ENCODE results near the gene MLX.
A peak's percentile ranks its signal among the peaks of the same experiment; 100 is the strongest.
"Not testable (repeated sequence)": the region's sequence is repeated elsewhere in the genome, so short reads cannot be mapped to it uniquely, and the experiment has no call there.

Gene MLX

DNA sequence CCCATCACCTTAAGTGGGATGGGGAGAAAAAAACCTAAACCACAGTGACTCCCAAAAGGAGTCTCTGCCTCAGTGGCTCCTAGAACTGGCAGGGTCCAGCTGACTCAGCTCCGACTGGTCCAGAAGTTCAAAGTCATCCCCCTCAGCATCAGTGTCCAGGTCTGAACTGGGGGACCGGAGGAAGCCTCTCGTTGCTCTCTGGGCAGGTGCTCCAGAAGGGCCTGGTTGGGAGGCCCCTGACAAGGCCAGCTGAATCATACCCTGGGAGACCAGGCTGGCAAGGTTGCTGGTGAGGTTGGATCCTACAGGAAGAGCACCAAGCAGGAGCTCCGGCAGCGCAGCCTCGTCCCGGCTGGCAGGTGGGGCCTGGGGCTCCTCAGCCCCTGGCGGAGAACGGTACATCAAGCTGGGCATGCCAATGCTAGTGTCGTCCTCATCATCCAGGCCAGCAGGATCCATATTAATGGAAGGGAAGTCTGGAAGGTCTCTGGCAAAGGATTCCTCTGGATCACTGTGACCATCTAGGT lies 14.9 kb downstream of the MLX start:
- no peak for DNase-seq

DNA sequence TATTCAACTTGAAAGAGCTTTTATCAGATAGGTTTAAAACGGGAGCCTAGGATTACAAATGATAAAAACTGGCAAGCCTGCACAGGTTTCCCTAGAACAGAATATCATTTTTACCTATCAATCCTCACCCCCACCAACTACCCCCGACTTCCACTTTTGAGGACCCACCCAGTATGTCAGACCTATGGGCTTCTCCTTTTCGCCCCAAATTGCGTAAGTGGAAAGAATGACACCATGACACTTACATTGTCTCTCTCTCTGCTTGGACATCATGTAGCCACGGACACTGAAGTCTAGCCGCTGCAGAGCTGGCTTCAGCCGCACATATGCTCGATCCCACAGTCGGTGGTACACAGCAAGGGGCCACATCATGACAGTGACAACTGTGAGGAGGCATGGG lies 18.0 kb downstream of the MLX start:
- DNase-seq: no peak

DNA sequence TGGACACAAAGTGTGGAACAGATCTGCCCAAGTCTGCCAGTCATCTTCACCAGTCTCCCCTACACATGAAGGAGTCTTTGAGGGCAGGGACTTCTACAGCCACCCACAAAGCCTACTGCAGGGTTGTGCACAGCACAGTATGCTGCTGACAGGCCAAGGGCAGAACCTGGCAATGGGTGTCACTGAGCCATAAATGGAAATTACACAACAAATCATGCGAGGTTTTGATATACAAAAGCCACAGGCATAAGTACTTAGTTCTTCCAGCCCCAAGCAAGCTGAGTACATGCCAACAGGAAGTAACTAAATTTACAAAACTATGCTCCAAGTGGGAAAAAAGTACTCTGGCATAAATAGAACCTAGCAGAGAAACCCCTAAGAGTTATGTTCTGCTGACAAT lies 18.5 kb downstream of the MLX start:
- DNase-seq: no peak

DNA sequence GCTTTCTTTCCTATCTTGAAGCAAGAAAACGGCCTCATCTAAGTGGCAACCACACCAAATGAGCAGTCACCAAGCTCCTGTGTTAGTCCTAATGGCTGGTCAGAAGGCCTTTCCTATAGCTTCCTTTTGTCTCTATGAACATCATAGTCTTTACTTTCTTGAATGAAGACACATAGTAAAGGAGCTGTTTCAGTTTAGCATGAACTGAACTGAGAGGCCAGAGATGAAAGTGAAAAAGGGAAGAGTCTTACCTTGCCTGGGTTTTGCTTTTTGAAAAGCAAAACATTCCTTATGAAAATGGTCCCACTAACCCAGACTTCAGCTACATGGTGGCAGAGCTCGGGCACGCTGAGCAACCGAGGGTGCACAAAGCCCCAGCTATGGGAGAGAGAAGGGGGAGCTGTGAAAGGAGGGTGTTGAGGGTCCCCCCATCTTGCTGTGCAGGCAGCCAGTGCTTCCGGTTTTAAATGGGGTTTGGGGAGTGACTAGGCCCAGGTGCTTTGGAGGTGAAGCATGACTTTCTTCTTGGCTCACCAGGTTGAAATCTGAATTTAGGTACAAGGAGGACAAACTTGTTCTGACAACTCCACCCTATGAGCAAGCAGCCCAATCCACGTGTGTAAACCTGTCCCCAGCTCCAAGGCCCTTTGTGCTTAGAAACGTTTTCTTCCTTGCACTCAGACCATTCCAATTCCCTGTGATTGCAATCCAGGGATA lies 19.8 kb downstream of the MLX start:
- no peak for DNase-seq

DNA sequence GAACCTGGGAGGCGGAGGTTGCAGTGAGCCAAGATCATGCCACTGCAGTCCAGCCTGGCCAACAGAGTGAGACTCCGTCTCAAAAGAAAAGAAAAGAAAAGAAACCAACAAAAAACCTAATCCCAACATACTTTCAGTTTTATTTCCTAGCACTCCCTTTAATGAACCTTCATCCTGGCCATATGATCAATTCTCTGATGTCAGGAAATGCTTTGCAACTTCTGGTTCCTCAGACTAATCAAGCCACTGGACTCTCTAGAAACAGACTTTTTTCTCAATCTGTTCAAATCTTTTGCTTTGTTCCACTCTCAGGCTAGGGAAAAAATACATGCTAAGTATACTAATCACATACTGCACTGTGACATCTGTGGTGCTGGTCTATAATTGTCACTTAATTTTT lies 24.0 kb downstream of the MLX start:
- DNase-seq: no peak

DNA sequence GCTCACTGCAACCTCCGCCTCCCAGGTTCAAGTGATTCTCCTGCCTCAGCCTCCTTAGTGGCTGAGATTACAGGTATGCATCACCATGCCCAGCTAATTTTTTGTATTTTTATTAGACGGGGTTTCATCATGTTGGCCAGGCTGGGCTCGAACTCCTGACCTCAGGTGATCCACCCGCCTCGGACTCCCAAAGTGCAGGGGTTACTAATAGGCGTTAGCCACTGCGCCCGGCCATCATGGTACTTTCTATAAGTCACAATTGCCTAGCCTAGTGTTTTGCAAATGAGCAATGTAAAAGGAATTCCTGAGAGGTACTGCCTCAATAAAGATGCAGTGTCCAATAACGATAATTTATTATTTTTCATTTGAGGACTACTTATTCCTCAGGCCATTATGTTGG lies 24.5 kb downstream of the MLX start:
- DNase-seq: no peak

DNA sequence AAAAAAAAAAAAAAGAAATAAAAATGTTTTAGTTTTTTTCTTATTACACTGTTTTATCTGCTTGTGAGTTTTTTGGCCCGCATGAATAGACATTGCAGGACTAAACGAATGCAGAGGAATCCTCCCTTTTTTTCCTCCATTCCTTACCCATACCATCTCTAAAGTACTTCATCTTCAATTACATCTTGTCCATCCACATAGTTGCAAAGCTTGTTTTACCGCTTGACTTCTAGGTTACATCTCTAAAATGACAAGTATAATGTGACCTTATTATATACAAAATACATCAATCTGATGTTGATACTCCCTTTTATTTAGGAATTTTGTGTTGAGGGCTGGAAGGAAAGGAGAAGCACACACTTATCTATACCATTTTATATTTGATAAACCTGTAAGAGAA lies 29.5 kb downstream of the MLX start:
- DNase-seq: no peak

DNA sequence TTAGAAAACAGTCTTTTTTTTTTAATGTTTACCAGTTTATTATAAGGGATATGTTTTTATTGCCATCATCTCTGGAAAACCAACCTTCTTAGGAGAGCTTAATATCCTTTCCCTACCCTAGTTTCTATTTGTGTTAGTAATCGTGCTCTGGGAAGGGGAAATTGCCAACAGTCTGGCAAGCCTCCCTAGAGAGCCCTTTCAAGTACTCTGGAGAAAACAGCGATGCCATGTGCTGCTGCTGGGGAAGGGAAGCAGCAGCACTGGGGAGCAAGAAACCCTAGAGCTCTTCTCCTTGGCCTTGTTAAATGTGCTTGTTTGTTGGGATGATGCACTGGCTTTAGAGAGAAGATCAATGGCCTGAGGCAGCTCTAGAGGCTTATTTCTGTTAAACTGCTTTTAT lies 32.0 kb downstream of the MLX start:
- DNase-seq: no peak

DNA sequence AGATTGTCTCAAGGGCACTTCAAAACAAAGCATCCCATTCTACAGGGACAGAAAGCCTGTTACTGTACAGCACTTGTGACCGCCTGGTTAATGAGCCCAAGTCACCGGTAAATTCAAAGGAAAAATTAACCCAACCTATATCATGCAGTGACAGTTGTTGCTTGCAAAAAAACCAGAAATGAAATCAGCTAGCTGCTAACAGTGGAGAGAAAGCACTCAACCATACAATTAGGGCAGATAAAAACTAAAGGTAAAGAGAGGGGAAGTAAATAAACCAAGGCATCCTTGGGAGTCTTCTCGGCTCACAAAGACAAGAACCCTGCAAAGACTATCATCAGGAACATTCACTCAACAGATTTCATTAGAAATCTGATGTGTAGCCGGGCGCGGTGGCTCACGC lies 36.4 kb downstream of the MLX start:
- DNase-seq: no peak

DNA sequence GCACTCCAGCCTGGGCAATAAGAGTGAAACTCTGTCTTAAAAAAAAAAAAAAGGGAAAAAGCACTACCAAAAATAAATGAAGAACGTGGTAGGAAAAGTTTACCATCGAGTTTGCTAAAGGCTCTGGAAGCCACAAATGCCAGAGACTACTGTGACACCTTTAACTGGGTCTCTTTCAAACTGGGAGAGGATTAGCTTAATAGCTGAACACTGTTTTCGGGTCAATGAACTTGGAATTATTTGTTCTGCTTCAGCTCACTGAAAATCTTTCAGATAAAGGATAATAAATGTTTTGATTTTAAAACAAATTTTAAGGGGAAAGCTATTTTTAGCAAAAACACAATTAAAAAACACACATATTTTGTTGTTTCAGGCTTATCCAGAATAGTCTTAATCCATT lies 40.9 kb downstream of the MLX start:
- no peak for DNase-seq

DNA sequence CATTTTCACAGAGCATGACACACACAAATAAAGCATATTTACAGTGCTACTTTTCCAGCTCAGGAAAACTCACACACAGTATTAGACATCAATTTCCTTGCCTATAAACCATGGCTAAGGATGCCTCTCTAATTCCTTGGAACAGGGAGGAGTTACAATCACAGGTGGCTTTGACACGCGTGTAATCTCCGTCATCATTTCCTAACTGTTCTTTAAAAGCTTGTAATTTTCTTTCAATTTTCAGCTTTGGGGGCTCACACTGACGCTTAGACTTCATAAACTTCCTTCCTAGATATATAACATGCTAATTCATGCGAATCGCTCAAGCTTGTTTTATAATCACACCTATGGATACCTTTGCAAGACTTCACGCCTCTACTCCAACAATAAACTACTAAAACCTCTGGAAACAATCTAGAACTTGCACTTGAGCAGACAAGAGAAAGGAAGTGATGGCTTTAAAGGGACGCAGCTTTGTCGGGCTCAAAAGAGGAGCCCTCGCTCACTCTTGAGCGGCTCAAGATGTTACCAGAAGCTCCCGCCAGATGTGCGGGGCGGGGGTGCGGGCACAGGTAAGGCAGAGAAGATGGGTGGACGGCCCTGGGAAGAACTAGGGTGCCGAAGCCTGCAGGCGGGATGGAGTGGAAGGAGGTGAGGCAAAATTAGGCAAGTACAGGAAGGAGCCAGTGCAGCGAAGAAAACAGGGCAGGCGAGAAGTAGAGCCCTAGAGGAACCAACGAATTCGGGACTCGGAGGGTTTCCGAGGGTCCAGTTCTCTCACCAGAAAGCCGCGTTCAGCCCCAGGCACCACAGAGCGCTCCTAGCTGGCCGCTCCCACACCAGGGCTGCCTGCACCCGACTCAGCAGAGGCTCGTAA lies 41.6 kb downstream of the MLX start:
- DNase-seq: peak; percentile 25

DNA sequence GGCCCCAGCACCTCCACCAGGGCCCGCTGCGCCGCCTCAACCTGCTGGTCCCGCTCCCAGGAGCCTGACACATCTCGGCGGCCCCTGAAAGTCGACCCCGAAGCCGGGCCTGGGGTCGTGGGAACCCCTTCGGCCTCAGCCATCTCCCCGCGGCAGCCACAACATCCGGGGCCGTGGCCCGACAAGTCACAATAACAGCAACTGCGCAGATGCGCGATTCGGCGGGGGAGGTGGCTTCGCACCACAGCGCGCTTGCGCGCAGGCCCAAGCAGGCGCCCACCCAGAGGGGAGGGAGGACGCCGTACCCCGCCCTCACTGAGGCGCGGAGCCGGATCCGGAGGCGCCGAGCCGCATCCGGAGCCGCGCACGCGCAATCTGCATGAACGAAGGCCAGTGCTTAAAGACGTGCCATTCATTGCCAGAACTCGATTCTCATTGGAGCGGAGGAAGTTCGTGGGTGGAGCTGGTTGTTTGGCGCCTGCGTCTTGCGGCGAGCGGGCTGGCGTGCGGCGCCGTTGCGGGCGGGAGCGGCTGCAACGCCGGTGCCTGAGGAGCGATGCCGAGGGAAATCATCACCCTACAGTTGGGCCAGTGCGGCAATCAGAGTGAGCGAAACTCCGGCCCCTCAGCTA lies 42.4 kb downstream of the MLX start, which contains the start of the genes RETREG3 and TUBG1:
TSS of gene RETREG3 (minus strand) at position 193 of the 632 bp plus-strand sequence. CDS start at position 143, 50 bp downstream.
TSS of gene TUBG1 (plus strand) at position 502 of the 632 bp plus-strand sequence. CDS start at position 557, 55 bp downstream.
- peak; percentile 99 for DNase-seq

DNA sequence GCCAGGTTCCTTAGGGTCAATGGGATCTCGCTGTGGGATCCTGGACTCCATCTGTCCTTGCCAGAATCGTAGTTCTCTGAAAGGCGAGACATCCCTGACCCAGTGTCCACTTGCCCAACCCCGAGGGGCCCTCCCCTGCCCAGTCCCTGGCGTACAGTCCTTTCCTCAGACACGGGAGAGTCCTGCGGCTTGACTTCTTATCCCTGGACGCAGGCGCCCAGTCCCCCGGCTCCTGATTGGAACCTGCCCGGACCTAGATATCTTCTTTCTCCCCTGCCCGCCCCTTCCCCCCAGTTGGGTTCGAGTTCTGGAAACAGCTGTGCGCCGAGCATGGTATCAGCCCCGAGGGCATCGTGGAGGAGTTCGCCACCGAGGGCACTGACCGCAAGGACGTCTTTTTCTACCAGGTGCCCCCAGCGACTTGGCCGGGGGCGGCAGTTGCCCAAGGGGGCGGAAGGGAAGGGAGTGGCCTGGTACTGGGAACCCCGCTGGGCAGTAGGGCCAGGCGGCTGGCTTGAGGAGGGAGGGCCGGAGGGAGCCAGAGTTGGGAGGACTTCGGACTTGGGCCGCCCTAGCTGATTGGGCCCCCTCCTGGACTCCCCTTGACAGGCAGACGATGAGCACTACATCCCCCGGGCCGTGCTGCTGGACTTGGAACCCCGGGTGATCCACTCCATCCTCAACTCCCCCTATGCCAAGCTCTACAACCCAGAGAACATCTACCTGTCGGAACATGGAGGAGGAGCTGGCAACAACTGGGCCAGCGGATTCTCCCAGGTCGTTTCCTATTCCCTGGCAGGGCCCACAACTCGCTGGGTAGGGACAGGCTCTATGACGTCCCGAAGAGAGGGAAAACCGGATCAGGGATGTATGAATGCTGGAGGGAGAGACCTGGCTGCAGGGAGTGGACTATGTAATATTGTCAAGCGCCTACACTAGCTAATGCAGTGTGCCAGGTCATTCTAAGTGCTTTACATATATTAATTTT lies 43.2 kb downstream of the MLX start:
- peak; percentile 27 for DNase-seq

DNA sequence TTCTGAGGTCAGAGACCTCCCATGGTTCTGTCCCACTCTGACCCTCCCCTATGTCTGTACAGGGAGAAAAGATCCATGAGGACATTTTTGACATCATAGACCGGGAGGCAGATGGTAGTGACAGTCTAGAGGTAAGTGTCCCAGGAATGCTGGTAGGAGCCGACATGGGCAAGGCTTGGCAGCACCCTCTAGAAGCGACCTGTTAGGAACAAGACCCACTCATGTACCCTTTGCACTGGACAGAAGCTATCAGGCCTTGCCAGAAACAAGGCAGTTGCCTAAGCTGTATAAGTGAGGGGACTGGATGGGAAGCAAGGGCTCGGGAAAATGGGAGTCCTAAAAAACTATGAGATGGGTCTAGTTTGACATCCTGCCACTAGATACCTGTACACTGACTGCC lies 45.1 kb downstream of the MLX start:
- no peak for DNase-seq

DNA sequence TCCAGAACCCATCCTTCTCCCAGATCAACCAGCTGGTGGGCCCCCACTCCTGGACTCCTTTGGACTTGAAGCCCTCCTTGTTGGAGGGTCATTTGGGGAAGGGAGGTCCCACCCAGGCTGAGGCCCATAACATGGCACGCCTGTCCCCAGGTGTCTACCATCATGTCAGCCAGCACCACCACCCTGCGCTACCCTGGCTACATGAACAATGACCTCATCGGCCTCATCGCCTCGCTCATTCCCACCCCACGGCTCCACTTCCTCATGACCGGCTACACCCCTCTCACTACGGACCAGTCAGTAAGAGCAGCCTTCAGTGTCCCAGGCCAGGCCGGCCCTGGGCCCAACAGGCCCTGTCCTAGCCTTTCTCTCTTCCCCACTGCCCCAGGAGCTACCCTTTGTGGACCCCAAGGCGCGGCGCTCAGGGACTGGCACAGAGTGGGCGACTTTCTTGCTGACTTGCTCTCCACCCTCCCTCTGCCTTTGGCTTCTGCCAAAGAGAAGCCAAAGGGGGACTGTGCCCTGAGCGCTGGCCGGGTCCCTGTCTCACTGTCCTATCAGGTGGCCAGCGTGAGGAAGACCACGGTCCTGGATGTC lies 46.9 kb downstream of the MLX start:
- no peak for DNase-seq

DNA sequence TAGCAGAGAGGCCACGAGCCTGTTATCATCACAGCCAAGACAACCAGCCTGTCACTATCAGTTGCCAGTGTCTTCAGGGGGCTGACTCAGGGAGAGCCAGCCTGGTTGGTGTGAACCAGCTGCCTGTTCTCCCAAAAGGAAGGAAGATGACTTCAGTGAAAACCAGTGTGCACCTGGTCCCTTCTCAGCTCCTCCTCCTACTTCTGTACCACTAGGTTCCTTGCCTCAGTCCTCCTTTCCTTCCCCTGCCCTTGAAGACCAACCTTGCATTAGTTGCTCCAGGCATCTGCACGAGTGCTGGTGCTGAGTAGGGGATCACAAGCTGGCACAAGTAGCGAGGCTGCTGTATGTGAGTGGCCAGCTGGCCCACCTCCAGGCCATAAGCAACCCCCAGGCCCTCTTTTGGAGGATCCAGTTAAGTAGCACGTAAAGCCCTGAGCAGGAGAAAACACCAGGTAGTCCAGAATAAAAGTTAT lies 51.1 kb downstream of the MLX start:
- DNase-seq: no peak

DNA sequence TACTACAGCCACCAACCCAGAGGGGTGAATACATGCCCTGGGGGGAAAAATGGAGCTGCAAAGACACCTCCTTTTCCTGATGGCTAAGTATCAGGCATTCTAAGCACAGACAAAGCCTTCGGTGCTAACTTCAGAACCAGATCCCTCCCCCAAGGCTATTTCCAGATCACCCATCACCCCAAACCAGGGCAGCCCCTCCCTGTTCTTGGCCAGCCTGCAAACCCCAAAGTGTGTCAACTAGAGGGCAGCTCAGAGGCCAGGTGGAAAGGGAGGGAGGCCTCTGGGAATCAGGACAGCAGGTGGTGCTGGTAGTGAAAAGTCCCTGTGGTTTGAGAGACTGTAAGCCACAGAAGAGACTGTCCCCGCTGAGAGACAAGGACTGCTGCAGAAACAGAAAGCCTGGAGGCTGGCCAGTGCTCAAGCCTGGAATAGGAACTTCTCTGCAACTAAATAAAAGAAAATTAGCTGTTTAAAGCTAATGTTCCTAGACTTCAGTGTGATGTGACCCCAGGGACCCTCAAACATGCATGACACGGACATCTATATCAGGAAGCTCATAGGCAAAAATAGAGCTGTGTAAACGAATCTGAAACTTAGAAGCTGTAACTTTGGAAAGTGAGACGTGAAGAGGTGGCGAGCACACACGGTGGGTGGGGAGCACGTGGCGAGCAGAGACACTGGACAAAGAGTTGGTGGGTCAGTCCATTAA lies 51.7 kb downstream of the MLX start:
- DNase-seq: no peak

DNA sequence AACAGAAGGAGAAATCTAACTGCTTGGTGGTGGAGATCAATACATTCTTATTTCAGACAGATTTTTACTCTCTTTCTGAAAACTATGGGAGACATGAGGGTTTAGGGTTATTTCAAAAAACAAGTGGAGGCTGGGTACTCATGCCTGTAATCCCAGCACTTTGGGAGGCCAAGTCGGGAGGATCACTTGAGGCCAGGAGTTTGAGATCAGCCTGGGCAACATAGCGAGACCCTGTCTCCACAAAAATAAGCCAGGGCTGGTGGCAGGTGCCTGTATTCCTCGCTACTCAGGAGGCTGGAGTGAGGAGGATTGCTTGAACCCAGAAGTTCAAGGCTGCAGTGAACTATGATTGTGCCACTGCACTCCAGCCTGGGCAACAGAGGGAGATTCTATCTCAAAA lies 55.1 kb downstream of the MLX start:
- DNase-seq: not testable (repeated sequence)
